Measurements from ENCODE around the gene HOXA6. TPM values are rescaled to one million over a fixed set of nuclear protein-coding genes. Genes with fewer than 3 reads are reported as not detected.
A peak's percentile ranks its signal among the peaks of the same experiment; 100 is the strongest.

HOXA6 gene
- total RNA-seq, 1 donor from 2014 or later, result not detected

- Mint-ChIP-seq H3K27me3 (ENCODE audit: insufficient read depth) (peaks cover 75% of the 10 kb centered on the region), H3K27ac (peak overlapping the region; percentile 58), H3K36me3 (ENCODE audit: low read depth) (peaks cover 2% of the 10 kb centered on the region), H3K4me1 (ENCODE audit: low read depth) (peaks cover 6% of the 10 kb centered on the region), H3K4me3 (no peak overlapping the region), H3K9me3 (no peaks in the 10 kb centered on the region)
- DNase-seq (ENCODE audit: low spot score), result no peak
- intact Hi-C loops (cut with micrococcal nuclease), result loop anchor here (1.0 kb wide), 1 partner anchor 17 kb away; no protein-coding TSS in a partner anchor
Observed at GRCh38 chr7:27166531-27167505, 19.2 kb upstream of the HOXA6 start.

- intact Hi-C loops (cut with micrococcal nuclease), result no loop called here
- peak overlapping the region; percentile 83 for H3K27ac Mint-ChIP-seq
- peaks cover 4% of the 10 kb centered on the region for H3K4me1 Mint-ChIP-seq (ENCODE audit: low read depth)
- H3K4me3 Mint-ChIP-seq, result no peak overlapping the region
- no peaks in the 10 kb centered on the region for H3K9me3 Mint-ChIP-seq
- DNase-seq (ENCODE audit: low spot score), result no peak
- H3K27me3 Mint-ChIP-seq (ENCODE audit: insufficient read depth), result peaks cover 74% of the 10 kb centered on the region
- peaks cover 2% of the 10 kb centered on the region for H3K36me3 Mint-ChIP-seq (ENCODE audit: low read depth)
Observed at GRCh38 chr7:27165996-27166530, 18.5 kb upstream of the HOXA6 start.

- Mint-ChIP-seq H3K27ac (peak within 1 kb of the TSS; percentile 83), H3K9me3 (no peaks in the 10 kb centered on the region), H3K36me3 (ENCODE audit: low read depth) (peaks cover 2% of the 10 kb centered on the region), H3K4me3 (no peak within 1 kb of the TSS), H3K27me3 (ENCODE audit: insufficient read depth) (peaks cover 71% of the 10 kb centered on the region), H3K4me1 (ENCODE audit: low read depth) (peaks cover 5% of the 10 kb centered on the region)
- intact Hi-C loops (cut with micrococcal nuclease), result no loop called here
- DNase-seq (ENCODE audit: low spot score), result no peak
Observed at GRCh38 chr7:27165089-27165995, 17.8 kb upstream of the HOXA6 start, which contains the start of gene HOXA9. Gene HOXA9, minus strand, starts transcription at chr7:27165537. Its CDS starts 80 bp downstream, at chr7:27165457.

GRCh38 chr7:27164367-27165088, 17.0 kb upstream of the HOXA6 start:
- H3K4me3 Mint-ChIP-seq, result no peak overlapping the region

GRCh38 chr7:27164045-27164366, 16.4 kb upstream of the HOXA6 start:
- intact Hi-C loops (cut with micrococcal nuclease), result no loop called here
- Mint-ChIP-seq H3K36me3 (ENCODE audit: low read depth) (peaks cover 2% of the 10 kb centered on the region), H3K27ac (peak overlapping the region; percentile 61), H3K4me1 (ENCODE audit: low read depth) (peaks cover 13% of the 10 kb centered on the region), H3K9me3 (no peaks in the 10 kb centered on the region), H3K27me3 (ENCODE audit: insufficient read depth) (peaks cover 79% of the 10 kb centered on the region), H3K4me3 (no peak overlapping the region)
- no peak for DNase-seq (ENCODE audit: low spot score)

More at GRCh38 chr7:27164367-27165088, 17.0 kb upstream of the HOXA6 start:
- intact Hi-C loops (cut with micrococcal nuclease), result no loop called here
- no peak for DNase-seq (ENCODE audit: low spot score)
- Mint-ChIP-seq H3K4me1 (ENCODE audit: low read depth) (peaks cover 13% of the 10 kb centered on the region), H3K27ac (peak overlapping the region; percentile 61), H3K9me3 (no peaks in the 10 kb centered on the region), H3K27me3 (ENCODE audit: insufficient read depth) (peaks cover 77% of the 10 kb centered on the region), H3K36me3 (ENCODE audit: low read depth) (peaks cover 2% of the 10 kb centered on the region)

- H3K9me3 Mint-ChIP-seq, result no peaks in the 10 kb centered on the region
- H3K36me3 Mint-ChIP-seq (ENCODE audit: low read depth), result no peaks in the 10 kb centered on the region
- peaks cover 13% of the 10 kb centered on the region for H3K4me1 Mint-ChIP-seq (ENCODE audit: low read depth)
- no peak overlapping the region for H3K4me3 Mint-ChIP-seq
- peaks cover 80% of the 10 kb centered on the region for H3K27me3 Mint-ChIP-seq (ENCODE audit: insufficient read depth)
- no peak for DNase-seq (ENCODE audit: low spot score)
- H3K27ac Mint-ChIP-seq, result peak overlapping the region; percentile 61
- intact Hi-C loops (cut with micrococcal nuclease), result no loop called here
Observed at GRCh38 chr7:27163288-27164044, 15.9 kb upstream of the HOXA6 start.

GRCh38 chr7:27162561-27163287, 15.2 kb upstream of the HOXA6 start:
- Mint-ChIP-seq H3K27ac (no peak overlapping the region), H3K27me3 (ENCODE audit: insufficient read depth) (peaks cover 79% of the 10 kb centered on the region), H3K9me3 (no peaks in the 10 kb centered on the region), H3K4me3 (no peak overlapping the region), H3K4me1 (ENCODE audit: low read depth) (peaks cover 13% of the 10 kb centered on the region), H3K36me3 (ENCODE audit: low read depth) (no peaks in the 10 kb centered on the region)
- no peak for DNase-seq (ENCODE audit: low spot score)
- intact Hi-C loops (cut with micrococcal nuclease), result no loop called here

- peaks cover 79% of the 10 kb centered on the region for H3K27me3 Mint-ChIP-seq (ENCODE audit: insufficient read depth)
- intact Hi-C loops (cut with micrococcal nuclease), result loop anchor here (1.0 to 2.0 kb wide), 10 partner anchors 9 to 1301 kb away; no protein-coding TSS in a partner anchor
- H3K36me3 Mint-ChIP-seq (ENCODE audit: low read depth), result no peaks in the 10 kb centered on the region
- no peak overlapping the region for H3K27ac Mint-ChIP-seq
- no peak overlapping the region for H3K4me3 Mint-ChIP-seq
- no peak for DNase-seq (ENCODE audit: low spot score)
- H3K4me1 Mint-ChIP-seq (ENCODE audit: low read depth), result peaks cover 13% of the 10 kb centered on the region
- no peaks in the 10 kb centered on the region for H3K9me3 Mint-ChIP-seq
Observed at GRCh38 chr7:27161721-27162560, 14.4 kb upstream of the HOXA6 start.

GRCh38 chr7:27161214-27161720, 13.7 kb upstream of the HOXA6 start:
- intact Hi-C loops (cut with micrococcal nuclease), result loop anchor here (1.0 to 2.0 kb wide), 10 partner anchors 8 to 1300 kb away; no protein-coding TSS in a partner anchor
- H3K9me3 Mint-ChIP-seq, result no peaks in the 10 kb centered on the region
- no peaks in the 10 kb centered on the region for H3K36me3 Mint-ChIP-seq (ENCODE audit: low read depth)
- DNase-seq (ENCODE audit: low spot score), result no peak
- H3K27ac Mint-ChIP-seq, result no peak overlapping the region
- peaks cover 13% of the 10 kb centered on the region for H3K4me1 Mint-ChIP-seq (ENCODE audit: low read depth)
- H3K27me3 Mint-ChIP-seq (ENCODE audit: insufficient read depth), result peaks cover 79% of the 10 kb centered on the region
- peak overlapping the region; percentile 31 for H3K4me3 Mint-ChIP-seq

- DNase-seq (ENCODE audit: low spot score), result peak; percentile 63
- Mint-ChIP-seq H3K27ac (no peak overlapping the region), H3K9me3 (no peaks in the 10 kb centered on the region), H3K4me3 (peak overlapping the region; percentile 37), H3K27me3 (ENCODE audit: insufficient read depth) (peaks cover 77% of the 10 kb centered on the region), H3K4me1 (ENCODE audit: low read depth) (peaks cover 11% of the 10 kb centered on the region), H3K36me3 (ENCODE audit: low read depth) (no peaks in the 10 kb centered on the region)
- intact Hi-C loops (cut with micrococcal nuclease), result loop anchor here (1.0 to 2.0 kb wide), 10 partner anchors 7 to 1300 kb away; no protein-coding TSS in a partner anchor
Observed at GRCh38 chr7:27160546-27161213, 13.1 kb upstream of the HOXA6 start.

Measured in activated T-helper 1 cell treated with anti-CD3 and anti-CD28 coated beads, Interleukin-12 subunit alpha, Interleukin-12 subunit beta, Interleukin-2, Interleukin-4 antibody, amounts not matched to agents 30 ng/mL and 10 ng/mL and 1 ng/mL, durations not matched to agents 14 hours and 24 hours and 36 hours (primary cell).